Stimulated activated CD4-positive, alpha-beta T cell treated with anti-CD3 and anti-CD28 coated beads, Interleukin-1b, Interleukin-23, amount 100 ng/mL, for 48 hours (primary cell): Measurements from ENCODE around the gene COL24A1.
"Not testable (repeated sequence)": the region's sequence is repeated elsewhere in the genome, so short reads cannot be mapped to it uniquely, and the experiment has no call there.

Source experiments
- DNase-seq: peaks from one replicate; pipeline ENCODE4 v3.0.0-alpha.2; 2020

Gene COL24A1

GRCh38 chr1:85762804-85763203 is 393.8 kb downstream of the COL24A1 start:
- no peak for DNase-seq

GRCh38 chr1:85756864-85757263 is 399.7 kb downstream of the COL24A1 start:
- no peak for DNase-seq

- DNase-seq, result no peak
Measured at GRCh38 chr1:85748120-85748519, 408.5 kb downstream of the COL24A1 start.

GRCh38 chr1:85746777-85747176 is 409.8 kb downstream of the COL24A1 start:
- no peak for DNase-seq

- no peak for DNase-seq
Measured at GRCh38 chr1:85743814-85744213, 412.8 kb downstream of the COL24A1 start.

GRCh38 chr1:85734931-85735330 is 421.6 kb downstream of the COL24A1 start:
- DNase-seq, result no peak

GRCh38 chr1:85718678-85719340 is 437.8 kb downstream of the COL24A1 start:
- no peak for DNase-seq

- DNase-seq, result not testable (repeated sequence)
Measured at GRCh38 chr1:85714418-85715114, 442.0 kb downstream of the COL24A1 start.

GRCh38 chr1:85708829-85709227 is 447.7 kb downstream of the COL24A1 start:
- DNase-seq, result no peak

GRCh38 chr1:85707990-85708828 is 448.4 kb downstream of the COL24A1 start, which contains the start of gene ZNHIT6:
ZNHIT6 (minus strand) TSS chr1:85708433; CDS start chr1:85708284, 149 bp downstream.
- DNase-seq, result peak; percentile 91

- DNase-seq, result no peak
Measured at GRCh38 chr1:85707267-85707989, 449.1 kb downstream of the COL24A1 start.

GRCh38 chr1:85705940-85706339 is 450.6 kb downstream of the COL24A1 start:
- DNase-seq, result no peak

GRCh38 chr1:85700422-85700821 is 456.1 kb downstream of the COL24A1 start:
- no peak for DNase-seq

- DNase-seq, result no peak
Measured at GRCh38 chr1:85697895-85698294, 458.7 kb downstream of the COL24A1 start.

- DNase-seq, result no peak
Measured at GRCh38 chr1:85692730-85693314, 463.8 kb downstream of the COL24A1 start.

- DNase-seq, result no peak
Measured at GRCh38 chr1:85689775-85690404, 466.7 kb downstream of the COL24A1 start.

GRCh38 chr1:85683292-85684025 is 473.1 kb downstream of the COL24A1 start:
- DNase-seq, result no peak

- no peak for DNase-seq
Measured at GRCh38 chr1:85681087-85681486, 475.5 kb downstream of the COL24A1 start.
